CD4-positive, alpha-beta T cell treated with Interleukin-17A for 4 hours (primary cell): Measurements from ENCODE around the gene WDR48.

ENCODE experiments used
- DNase-seq: peaks from one replicate; pipeline ENCODE4 v3.0.0-alpha.2; 2020; ENCODE audit warnings: mixed read lengths

Gene WDR48

GRCh38 chr3:39102504-39103323 is 50.9 kb downstream of the WDR48 start:
- no peak for DNase-seq

- DNase-seq, result no peak
These were observed 51.5 kb downstream of the WDR48 start for GRCh38 chr3:39103324-39103693.

GRCh38 chr3:39103791-39104552 is 52.2 kb downstream of the WDR48 start:
- no peak for DNase-seq

GRCh38 chr3:39104961-39105686 is 53.3 kb downstream of the WDR48 start:
- peak; percentile 72 for DNase-seq

- no peak for DNase-seq
These were observed 53.9 kb downstream of the WDR48 start for GRCh38 chr3:39105687-39106063.

- no peak for DNase-seq
These were observed 54.5 kb downstream of the WDR48 start for GRCh38 chr3:39106281-39106811.

GRCh38 chr3:39106851-39107387 is 55.1 kb downstream of the WDR48 start:
- DNase-seq, result peak; percentile 32

GRCh38 chr3:39107388-39108199 is 55.8 kb downstream of the WDR48 start, which contains the start of the genes GORASP1 and TTC21A:
Gene GORASP1, minus strand, starts transcription at chr3:39107627. Its CDS starts 86 bp downstream, at chr3:39107541.
Gene TTC21A, plus strand, starts transcription at chr3:39107680. Its CDS starts 158 bp downstream, at chr3:39107838.
- DNase-seq, result peak; percentile 71

- peak; percentile 29 for DNase-seq
These were observed 56.4 kb downstream of the WDR48 start for GRCh38 chr3:39108200-39108710.

GRCh38 chr3:39109086-39109485 is 57.3 kb downstream of the WDR48 start:
- DNase-seq, result no peak

- DNase-seq, result no peak
These were observed 58.3 kb downstream of the WDR48 start for GRCh38 chr3:39110041-39110639.

GRCh38 chr3:39112113-39112512 is 60.3 kb downstream of the WDR48 start:
- no peak for DNase-seq

GRCh38 chr3:39112535-39112934 is 60.7 kb downstream of the WDR48 start:
- DNase-seq, result no peak

GRCh38 chr3:39113291-39113690 is 61.5 kb downstream of the WDR48 start:
- no peak for DNase-seq

GRCh38 chr3:39114456-39114855 is 62.6 kb downstream of the WDR48 start:
- no peak for DNase-seq

GRCh38 chr3:39115870-39116269 is 64.1 kb downstream of the WDR48 start:
- no peak for DNase-seq

GRCh38 chr3:39118079-39118478 is 66.3 kb downstream of the WDR48 start:
- no peak for DNase-seq

GRCh38 chr3:39118931-39119660 is 67.3 kb downstream of the WDR48 start:
- DNase-seq, result no peak

- no peak for DNase-seq
These were observed 69.8 kb downstream of the WDR48 start for GRCh38 chr3:39121621-39122020.

GRCh38 chr3:39122813-39123212 is 71.0 kb downstream of the WDR48 start:
- DNase-seq, result no peak
